HG02588 (cell line): ENCODE data around the gene EZH2.

Experiments used
- ATAC-seq: cut with Tn5 transposase; IDR thresholded peaks from one replicate; pipeline ENCODE4 v1.9.1; 2021; ENCODE audit warnings: mild to moderate bottlenecking, moderate library complexity; ENCODE audit not compliant: unreplicated experiment

Gene EZH2

DNA sequence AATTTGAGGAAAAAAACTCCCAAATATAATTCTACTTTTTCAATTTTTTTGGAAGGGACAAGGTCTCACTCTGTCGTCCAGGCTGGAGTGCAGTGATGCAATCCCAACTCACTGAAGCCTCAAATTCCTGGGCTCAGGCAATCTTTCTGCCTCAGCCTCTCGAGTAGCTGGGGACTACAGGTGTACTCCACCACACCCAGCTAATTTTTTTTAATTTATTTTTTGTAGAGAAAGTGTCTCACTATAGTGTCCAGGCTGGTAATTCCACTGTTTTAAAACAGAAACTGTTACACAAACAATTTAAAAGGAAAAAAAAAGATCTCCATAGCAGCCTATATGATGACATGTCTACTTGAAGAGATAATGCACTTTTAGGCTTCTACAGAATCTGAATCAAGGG, 25.6 kb downstream of the EZH2 start:
- no peak for ATAC-seq

DNA sequence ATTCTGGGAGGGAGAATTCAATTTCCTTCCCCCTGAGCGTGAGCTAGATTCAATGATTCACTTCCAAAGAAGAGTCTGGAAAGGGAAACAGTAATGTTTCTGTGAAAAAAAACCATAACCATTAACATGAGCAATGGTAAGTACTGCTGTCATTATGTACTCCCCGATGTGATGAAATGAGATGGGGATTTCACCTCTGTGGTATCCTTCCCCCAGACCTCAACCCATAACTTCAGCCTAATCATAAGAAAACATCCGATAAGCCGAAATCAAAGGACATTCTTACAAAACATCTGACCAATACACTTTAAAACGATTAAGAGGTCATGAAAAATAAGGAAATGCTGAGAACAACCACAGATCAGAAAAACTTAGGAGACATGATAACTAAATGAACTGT, 27.2 kb downstream of the EZH2 start:
- peak; percentile 58 for ATAC-seq

DNA sequence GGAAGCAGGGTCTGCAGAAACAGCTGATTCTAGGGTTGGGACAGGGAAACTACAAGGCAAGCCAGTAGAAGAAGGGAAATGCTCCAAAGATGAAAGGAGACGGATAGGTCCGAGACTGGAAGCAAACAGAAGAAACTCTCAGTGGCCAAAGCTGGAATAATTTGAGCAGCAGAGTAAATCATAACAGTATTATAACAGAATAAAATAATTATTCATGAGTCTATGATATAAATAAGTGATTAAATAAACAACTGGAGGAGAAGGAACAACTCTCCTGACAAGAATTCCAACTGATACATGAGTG, 27.6 kb downstream of the EZH2 start:
- no peak for ATAC-seq

DNA sequence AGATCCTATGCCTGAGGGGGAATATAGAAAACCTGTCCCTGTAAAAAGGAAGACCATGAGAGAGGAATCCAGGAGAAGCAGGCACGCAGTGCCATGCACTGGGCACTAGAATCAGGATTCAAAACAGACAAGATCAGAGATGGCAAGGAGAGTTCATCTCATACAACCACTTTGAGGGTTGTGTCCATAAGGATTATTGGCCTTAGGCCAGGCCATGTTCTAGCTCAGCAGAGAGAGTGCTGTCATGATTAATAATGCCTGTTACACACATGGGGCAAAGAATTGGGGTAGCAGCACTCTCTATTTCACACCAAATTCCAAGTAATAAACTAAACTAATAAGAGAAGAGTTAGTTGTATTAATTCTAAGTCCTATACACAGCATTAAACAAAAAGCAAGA, 29.1 kb downstream of the EZH2 start:
- ATAC-seq = no peak

DNA sequence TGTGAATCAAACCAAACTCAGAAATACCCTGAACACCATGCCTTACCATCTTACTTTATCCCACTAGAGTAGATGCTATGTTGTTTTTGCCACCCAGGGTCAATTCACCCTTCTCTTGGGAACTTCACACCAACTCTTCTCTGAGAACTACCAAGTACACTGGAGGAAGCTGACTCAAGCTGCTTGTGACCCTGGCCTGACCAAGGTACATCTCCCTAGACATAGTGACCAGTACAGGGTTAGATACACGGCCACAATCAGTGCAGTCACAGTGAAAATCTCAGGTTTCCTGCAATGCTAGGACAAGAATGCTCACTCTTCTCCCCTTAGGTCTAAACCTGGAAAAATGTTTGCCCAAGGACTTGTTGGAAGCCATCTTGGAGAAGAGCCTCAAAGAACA, 31.8 kb downstream of the EZH2 start:
- ATAC-seq = no peak

DNA sequence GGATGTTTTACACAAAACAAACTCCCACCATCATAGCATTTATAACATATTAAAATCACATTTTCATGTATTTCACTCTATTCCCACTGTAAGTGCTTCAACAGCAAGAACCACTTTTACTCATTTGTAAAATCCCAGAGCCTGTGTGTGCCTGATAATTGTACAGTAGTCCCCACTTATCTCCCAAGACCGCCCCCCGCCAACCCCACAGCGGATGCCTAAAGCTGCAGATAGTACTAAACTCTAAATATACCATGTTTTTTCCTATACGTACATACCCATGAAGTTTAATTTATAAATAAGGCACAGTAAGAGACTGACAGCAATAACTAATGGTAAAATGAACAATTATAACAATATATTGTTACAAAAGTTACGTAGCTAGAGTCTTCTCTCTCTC, 33.5 kb downstream of the EZH2 start:
- ATAC-seq = no peak

DNA sequence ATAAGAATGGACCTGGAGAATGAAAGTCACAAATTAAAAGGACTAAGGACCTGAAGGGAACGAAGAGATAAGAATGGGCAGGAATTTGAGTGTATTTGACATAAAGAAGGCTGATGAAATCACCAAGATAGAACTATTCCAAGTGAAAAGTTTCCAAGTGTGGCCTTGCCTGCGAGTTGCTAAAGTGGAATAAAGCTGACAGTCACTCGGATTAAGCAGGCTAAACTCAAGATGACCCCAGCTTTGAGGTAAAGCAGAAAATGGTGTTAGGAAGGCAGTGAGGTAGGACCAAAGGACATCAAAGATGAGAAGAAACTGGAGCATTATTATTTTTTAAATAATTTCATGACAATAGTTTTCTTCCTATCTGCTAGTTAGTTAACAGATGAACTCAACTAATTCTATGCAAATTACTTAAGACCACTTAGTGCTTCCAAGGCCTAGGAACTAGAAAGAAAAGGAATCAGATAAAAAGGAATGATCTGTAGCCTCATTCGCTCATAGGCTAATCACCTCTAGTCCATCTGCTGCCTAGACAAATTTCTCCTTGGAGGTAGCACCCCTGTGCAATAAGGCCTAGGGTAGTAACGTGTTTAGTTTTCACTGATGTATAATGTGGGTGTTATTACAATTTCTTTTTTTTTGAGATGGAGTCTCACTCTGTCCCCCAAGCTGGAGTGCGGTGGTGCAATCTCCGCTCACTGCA, 34.5 kb downstream of the EZH2 start:
- no peak for ATAC-seq

DNA sequence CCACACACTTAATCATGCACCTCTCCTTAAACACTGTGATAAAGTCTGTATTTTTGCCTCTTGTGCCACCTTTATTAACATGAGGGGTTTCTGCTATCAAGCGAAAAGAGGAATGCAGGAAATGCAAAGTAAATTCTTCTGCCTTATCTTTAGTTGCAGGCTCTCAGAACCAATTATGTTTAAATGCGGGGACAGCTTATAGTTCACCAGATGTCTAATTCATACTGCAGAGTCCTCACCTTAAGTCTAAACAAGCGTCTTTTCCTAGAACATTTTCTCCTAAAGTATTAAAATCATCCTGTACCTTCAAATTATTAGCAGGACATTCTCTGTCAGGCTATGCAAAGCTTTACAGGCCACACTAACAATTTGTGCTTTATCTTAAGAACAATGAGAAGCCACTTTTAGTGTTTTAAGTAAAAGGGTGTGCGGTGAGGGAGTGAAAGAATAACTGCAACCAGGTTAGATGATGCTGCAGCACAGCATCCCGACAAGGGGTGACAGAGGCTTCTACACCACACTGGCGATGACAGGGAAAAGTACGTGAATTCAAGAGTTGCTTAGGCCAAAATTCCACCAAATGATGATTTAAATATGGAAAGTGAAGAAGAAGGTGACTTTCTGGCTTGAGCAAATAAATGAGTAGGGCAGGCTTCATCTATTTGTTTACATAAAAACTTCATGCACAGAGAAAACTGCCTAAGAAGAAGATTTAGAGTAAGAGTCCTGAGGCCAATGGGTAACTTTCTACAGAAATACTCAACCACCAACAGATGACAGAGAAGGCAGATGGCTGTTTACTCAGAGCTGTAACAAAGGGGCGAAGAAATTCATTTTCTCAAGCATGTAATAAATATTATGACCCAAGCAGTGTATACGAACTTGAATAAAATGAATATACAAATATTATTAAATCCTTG, 36.0 kb downstream of the EZH2 start:
- no peak for ATAC-seq

DNA sequence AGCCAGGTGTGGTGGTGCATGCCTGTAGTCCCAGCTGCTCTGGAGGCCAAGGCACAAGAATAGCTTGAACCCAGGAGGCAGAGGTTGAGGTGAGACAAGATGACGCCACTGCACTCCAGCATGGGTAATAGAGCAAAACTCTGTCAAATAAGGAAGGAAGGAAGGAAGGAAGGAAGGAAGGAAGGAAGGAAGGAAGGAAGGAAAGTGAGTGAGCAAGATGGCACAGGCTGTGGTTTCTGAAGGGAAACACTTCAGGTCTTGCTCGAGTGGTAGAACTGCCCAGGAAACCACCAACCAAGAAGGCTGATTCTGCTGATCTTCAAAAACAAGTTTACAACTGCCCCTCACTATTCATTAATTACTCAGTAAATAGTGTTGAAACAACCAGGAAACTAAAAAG, 45.2 kb downstream of the EZH2 start:
- no peak for ATAC-seq

DNA sequence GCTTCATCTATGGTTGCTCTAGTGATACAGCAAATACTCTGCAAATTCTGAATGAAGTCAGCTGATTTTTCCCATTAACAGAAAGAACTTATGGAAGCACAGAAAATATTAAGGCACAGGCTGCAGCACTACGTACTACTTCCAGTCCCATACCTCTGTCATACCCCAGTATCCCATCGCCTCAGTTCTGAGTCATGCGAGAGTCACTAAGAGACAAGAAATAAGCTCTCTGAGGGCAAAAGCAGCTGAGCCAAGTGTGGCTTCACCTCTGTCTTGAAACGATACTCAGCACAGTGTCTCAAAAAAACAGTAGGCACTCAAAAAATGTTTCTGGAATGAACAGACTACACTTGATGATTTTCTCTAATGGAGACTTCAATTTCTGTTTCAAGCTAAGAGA, 48.2 kb downstream of the EZH2 start:
- ATAC-seq = no peak

DNA sequence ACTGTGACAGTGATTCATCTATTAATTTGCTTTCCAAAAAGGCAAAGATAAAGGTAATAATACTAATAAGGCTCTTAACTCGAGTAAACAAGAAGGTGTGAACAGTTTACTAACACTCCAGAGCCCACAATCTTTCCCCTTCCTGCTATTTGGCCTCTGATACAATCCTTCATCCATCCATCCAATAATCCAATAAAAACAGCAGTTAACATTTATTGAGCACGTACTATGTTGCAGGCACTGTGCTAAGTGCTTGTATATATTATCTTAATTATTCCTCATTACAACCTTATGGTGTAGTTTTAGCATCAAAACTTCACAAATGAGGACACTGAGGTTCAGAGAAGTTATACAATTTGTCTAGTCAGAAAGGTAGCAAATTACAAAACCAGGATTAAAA, 49.5 kb downstream of the EZH2 start:
- no peak for ATAC-seq

DNA sequence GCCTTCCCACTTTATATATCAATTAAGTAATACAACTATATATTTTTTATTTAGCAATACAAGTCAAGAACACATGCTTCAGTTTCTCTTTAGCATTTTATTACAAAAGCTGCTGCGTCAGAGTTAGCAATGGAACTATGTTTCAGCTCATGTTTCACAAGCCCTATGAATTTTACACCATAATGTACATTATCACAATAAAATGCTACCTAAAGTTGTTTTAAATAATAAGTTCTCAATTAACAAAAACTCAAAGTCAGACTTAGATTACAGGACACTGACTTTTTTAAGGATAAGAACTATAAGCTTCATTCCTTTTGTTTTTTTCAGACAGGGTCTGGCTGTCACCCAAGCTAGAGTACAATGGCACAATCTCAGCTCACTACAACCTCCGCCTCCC, 52.3 kb downstream of the EZH2 start:
- no peak for ATAC-seq

DNA sequence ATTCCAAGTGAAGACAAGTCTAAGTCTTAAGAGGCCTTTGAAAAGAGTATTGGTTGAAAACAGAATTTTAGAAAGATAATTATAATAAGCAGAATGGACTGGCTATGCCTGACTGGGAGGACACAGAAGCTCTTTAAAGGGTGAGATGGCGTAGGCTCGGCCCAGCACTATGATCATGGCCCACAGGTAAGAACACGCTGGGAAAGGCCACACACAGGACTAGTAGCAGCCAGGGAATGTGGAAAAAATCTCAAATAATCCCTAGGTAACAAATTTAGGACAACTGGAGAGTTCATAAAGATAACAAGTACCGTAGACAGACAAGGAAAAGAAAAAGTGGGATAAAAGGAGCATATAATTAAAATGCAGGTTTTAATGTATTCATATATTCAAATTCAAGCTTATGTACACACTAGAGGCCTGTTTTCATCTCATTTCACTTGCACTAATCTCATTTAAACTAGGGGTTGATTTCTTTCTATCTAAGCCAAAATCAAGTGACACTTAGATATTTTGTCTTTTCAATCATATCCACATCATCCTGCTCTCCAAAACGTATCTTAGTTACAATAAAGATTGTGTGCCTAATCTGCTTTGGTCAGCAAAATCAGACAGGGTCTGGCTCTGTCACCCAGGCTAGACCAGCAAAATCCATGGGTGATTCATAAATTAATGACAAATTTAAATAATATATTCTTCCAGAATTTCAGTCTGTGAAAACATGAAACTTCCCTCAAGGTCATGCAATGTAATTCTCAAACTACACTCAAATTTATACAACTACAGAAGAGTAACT, 53.0 kb downstream of the EZH2 start:
- no peak for ATAC-seq

DNA sequence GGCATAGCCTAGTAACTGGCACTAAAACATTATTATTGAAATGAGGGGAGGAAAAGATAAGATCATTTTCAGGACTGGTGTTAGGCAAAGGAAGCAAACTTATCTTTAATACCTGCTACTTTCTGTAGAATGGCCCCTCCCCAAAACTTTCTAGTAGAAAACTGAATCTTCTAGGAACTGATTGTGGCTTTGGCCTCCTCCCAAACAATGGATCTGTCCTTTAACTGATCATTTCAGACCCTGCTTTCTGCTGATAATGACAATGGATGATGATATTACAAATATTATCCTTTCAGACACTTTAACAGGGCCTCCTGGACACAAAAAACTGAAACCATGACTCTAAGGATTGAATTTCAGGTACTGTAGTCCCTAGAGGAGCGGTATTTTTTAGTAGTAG, 55.1 kb downstream of the EZH2 start:
- ATAC-seq = no peak

DNA sequence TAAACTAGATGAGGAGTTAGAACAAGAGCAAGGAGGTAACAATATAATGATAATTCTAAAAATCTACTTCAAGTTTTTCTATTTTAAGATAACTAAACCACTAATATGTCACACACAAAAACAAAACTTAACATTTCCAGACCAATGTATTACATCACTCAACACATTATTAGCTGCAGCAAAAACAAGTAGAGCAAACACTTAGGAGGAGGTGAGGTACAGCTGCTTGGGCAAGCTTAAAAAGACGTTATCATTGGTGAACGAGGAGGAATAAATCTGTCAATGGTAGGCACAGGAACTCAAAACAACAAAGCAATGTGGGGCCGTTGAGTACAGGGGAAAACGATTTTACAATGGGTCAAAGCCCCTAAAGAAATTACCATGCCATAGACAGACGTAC, 58.8 kb downstream of the EZH2 start:
- no peak for ATAC-seq

DNA sequence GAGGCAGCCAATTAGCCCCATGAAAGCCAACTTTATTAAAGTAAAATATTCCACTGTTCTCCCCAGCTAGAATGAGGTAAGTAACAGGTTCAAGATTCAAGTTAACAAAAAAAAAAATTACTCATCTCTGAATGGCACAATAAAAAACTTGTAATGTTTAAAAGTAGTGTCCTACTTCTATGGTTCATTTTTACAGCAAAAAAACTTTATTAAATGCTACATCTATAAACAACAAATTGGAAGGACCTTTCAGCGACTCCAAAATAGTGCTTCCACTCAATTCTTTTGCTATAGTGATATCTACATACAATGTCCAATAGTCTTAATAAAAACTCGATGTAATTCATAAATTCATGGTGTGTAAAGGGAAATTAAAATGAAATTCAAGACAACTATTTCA, 59.2 kb downstream of the EZH2 start:
- no peak for ATAC-seq

DNA sequence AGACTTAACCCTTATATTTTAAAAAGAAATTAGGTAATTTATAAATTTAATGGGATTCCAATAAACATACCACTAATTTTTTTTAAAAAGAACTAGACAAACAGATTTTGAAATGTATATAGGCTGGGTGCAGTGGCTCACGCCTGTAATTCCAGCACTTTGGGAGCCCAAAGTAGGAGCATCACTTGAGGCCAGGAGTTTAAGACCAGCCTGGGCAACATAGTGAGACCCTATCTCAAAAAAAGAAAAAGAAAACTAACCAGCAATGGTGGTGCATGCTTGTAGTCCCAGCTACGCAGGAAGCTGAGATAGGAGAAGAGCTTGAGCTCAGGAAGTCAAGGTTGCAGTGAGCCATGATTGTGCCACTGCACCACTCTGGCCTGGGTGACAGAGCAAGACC, 62.7 kb downstream of the EZH2 start:
- ATAC-seq = no peak

DNA sequence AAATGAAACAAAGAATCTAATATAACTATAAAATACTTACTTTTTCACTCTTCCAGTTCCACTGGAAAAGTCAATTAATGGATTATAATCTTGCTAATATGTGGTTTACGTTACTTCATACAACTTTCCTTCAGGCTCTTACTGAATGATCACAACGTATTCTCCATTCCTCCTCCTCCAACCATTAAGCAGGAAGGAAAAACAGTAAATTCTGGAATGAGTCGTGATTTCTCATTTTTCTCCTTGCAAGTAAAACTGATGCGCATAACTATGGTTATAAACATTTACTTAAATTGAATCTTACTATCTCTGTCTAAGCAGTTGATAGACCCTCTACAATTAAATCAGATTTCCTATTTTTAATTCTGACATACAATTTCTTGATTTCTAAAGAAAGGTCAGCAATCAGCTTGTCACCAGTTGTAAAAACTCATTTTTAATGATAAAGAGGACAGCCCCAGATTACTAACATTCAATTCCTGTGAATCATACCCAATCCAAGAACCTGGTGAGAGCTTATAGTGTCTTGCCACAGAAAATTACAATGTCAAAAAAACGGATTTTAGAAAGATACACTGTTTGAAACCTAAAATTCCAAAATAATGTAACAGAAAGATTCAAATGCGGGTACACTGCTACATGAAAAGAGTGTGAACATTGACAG, 64.3 kb downstream of the EZH2 start:
- ATAC-seq = no peak

DNA sequence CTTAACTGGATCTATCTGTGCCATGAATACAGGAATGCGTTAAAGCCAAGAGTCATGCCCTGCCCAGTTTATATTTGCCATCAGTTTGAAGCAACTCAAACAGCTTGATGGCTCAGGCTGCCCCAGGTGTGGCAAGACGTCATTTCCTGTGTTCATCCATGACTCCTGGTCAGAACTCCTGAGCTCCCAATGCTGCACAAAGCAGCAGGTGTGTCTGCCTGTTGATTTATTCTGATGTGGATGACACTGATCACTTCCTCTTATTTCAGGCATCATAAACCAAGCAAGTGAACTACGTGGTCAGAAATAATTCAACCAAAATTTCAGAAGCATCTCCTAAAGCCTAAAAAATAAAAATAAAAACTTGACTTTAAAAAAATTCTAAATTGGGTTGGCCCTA, 68.5 kb downstream of the EZH2 start:
- no peak for ATAC-seq

DNA sequence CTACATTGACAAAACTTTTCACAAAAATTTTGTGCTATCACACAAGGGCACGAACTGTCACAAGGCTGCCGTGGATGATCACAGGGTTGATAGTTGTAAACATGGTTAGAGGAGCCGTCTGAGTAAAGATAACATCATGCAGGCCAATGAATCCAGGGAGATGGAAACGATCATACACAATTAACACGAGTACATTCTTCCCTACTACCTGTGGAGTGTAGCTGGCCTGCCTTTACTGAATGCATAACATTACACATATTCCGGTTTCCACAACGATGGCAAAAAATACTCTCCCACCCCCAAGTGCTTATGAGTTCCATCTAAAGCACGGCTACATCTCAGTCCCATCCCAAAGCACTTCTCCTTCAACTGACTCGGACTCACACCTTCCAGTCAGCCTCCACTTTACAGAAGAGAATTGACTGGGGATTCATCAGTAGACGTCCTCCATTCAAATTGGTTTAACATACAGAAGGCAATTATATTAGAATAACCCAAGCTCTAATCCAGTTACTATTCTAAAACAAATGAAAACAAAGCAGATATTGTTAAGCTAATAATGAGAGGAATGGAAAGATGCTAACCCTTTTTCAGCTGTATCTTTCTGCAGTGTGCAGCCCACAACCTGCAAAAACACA, 69.0 kb downstream of the EZH2 start:
- no peak for ATAC-seq

DNA sequence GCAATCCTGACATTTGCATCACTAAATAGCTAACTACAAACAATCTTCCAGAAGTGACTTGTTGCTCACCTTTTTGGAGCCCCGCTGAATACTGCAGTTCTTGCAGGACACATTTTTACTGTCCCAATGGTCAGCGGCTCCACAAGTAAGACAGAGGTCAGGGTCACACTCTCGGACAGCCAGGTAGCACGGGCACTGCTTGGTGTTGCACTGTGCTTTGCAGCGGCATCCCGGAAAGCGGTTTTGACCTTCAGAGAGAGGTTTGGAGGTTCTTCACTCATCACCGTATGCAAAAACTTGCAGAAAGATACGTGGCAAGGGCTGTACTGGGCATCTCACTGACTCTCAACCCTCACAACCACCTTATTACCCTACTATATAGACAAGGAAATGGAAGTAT, 70.2 kb downstream of the EZH2 start:
- ATAC-seq = no peak
